AG09319 (cell line): ENCODE data around the gene SERPINB12.

Source experiments
- DNase-seq: peaks from one replicate; pipeline ENCODE4 v3.0.0-alpha.2; 2010; ENCODE audit warnings: low read depth; ENCODE audit errors: extremely low read depth
- CTCF ChIP-seq: IDR thresholded peaks from 2 replicates; pipeline ENCODE4 v1.5.1; 2011; ENCODE audit warnings: low read depth, mild to moderate bottlenecking, inconsistent platforms, low read length, moderate library complexity

The SERPINB12 gene

DNA sequence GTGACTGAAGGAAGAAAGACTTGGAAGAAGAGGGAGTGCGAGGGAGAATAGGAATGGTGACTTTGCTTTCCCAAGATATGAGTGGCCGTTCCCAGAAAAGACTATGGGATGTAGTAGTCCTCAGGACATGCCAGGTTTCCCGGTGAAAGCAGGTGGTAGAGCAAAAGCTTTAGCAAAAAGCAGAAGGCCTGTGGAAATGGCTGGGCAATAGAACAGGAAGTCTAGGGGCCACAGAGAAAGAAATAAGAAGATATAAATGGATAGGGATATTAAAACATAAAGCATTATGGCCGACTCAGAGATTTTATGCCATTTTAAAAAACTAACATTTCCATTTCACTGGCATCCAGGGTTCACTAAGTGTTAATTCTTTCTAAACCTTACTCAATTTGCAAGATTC is 43.8 kb downstream of the SERPINB12 start:
- TF ChIP-seq CTCF: no peak
- DNase-seq: no peak

DNA sequence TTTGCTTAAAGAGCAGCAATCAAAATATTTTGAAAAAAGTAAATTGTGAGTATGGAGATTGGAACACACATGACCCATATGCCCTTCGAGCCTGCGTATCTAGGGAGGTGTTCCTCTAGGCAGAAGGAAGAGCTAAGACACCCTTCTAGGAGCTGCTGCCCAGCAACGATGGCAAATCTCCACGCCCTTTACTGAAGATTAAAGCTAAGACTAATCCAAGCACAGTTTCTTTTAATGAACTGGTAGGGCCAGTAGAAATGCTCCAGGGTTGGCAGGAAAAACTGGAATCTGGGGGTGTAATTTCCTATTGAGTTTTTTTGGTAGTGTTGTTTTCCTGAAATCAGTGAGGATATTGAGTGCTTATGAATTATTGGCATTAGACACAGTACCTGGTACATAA is 44.3 kb downstream of the SERPINB12 start:
- TF ChIP-seq CTCF: no peak
- no peak for DNase-seq

- no peak for DNase-seq
- no peak for TF ChIP-seq CTCF
These were observed 44.8 kb downstream of the SERPINB12 start, which contains the start of gene SERPINB13 for GRCh38 chr18:63586966-63587365. TSS of gene SERPINB13 (plus strand) at chr18:63587343. CDS start at chr18:63588668, 1,325 bp downstream.

DNA sequence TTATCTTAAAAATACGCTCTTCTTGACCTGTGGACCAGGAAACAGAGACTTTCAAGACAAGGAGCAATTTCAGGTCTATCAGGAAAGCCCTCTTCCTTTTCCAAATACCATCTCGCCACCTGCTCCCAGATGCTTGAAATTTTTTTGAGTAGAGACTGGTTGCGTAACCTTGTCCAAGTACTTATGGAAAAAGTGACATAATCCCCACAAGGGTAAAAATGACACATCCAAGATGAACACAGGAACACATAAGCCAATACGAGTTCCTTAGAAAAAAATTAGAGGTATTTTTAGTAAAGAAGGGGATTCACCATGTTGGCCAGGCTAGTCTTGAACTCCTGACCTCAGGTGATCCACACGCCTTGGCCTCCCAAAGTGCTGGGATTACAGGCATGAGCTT is 46.7 kb downstream of the SERPINB12 start:
- TF ChIP-seq CTCF: no peak
- no peak for DNase-seq

- DNase-seq: no peak
These were observed 48.2 kb downstream of the SERPINB12 start for GRCh38 chr18:63590373-63590772.

GRCh38 chr18:63590966-63591695 is 49.0 kb downstream of the SERPINB12 start:
- TF ChIP-seq CTCF: no peak
- DNase-seq: no peak

More at GRCh38 chr18:63590373-63590772, 48.2 kb downstream of the SERPINB12 start:
- TF ChIP-seq CTCF: no peak

- no peak for DNase-seq
- TF ChIP-seq CTCF: no peak
These were observed 49.6 kb downstream of the SERPINB12 start for GRCh38 chr18:63591725-63592124.
